ENCODE data around the gene ACMSD. TPM values are rescaled to one million over a fixed set of nuclear protein-coding genes. Genes with fewer than 3 reads are reported as not detected.

Gene ACMSD
- total and polyA plus RNA-seq, 9 of the 15 experiments (the other 6 are each of a cell fraction or from before 2014, with no cell fraction given): not detected

DNA sequence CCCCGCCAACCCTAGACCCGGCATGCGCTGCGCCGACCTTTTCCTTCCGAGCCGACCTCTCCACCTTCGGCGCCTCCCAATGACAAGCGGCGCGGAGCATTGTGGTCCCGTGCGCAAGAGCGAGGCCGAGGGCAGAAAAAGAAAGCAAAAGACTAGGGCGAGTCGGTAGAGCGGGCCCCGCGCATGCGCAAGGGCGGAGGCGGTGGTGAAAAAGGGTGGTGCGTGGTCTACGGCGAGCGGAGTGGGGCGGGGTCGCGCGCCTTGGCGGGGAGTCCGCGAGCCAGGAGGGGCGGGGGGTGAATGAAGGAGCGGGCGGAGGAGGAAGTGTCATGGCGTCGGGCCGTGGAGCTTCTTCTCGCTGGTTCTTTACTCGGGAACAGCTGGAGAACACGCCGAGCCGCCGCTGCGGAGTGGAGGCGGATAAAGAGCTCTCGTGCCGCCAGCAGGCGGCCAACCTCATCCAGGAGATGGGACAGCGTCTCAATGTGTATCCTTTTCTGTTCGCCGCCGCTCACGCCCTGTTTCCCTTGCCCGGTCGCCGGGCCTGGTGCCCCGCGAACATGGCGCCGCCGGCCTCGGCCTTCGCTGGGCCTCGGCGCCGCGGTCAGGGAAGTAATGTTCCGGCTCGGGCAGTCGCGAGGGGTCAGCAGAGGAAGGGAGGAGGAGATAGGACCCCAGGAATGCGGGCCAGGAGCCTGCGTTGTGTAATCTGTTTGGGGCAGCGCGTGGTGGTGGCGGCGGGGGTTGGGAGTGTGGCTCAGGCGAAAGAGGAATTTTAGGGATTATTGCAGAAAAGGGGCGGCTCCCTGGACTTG is 80.3 kb downstream of the ACMSD start, which contains the start of gene CCNT2 (continued):
- TF ChIP-seq, protein P1, sequence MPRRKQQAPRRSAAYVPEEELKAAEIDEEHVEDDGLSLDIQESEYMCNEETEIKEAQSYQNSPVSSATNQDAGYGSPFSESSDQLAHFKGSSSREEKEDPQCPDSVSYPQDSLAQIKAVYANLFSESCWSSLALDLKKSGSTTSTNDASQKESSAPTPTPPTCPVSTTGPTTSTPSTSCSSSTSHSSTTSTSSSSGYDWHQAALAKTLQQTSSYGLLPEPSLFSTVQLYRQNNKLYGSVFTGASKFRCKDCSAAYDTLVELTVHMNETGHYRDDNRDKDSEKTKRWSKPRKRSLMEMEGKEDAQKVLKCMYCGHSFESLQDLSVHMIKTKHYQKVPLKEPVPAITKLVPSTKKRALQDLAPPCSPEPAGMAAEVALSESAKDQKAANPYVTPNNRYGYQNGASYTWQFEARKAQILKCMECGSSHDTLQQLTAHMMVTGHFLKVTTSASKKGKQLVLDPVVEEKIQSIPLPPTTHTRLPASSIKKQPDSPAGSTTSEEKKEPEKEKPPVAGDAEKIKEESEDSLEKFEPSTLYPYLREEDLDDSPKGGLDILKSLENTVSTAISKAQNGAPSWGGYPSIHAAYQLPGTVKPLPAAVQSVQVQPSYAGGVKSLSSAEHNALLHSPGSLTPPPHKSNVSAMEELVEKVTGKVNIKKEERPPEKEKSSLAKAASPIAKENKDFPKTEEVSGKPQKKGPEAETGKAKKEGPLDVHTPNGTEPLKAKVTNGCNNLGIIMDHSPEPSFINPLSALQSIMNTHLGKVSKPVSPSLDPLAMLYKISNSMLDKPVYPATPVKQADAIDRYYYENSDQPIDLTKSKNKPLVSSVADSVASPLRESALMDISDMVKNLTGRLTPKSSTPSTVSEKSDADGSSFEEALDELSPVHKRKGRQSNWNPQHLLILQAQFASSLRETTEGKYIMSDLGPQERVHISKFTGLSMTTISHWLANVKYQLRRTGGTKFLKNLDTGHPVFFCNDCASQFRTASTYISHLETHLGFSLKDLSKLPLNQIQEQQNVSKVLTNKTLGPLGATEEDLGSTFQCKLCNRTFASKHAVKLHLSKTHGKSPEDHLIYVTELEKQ (CRISPR knock-in tag; IDR thresholded peaks at IDR 0.05): no peak
- TF ChIP-seq ZNF586 (CRISPR knock-in tag; conservative IDR thresholded peaks at IDR 0.05) (no peak), EWSR1 (IDR thresholded peaks at IDR 0.05; ENCODE audit: borderline replicate concordance, low read depth, partially characterized antibody) (no peak), CCNT2 (IDR thresholded peaks at IDR 0.05; ENCODE audit: borderline replicate concordance, extremely low read depth, insufficient read length, low read depth, low read length) (no peak), ETS2 (tag; IDR thresholded peaks at IDR 0.05; ENCODE audit: borderline replicate concordance, poor library complexity, severe bottlenecking) (no peak), TAL1 (IDR thresholded peaks at IDR 0.05) (no peak), TEAD1 (CRISPR knock-in tag; IDR thresholded peaks at IDR 0.05) (peak in 1 of 2 experiments; percentile 86; a peak in 1 of 4 replicates), PHF20 (IDR thresholded peaks at IDR 0.05; ENCODE audit: partially characterized antibody) (peak; percentile 18), MEF2A (IDR thresholded peaks at IDR 0.05; ENCODE audit: control insufficient read depth, low read depth, low read length) (no peak), C11orf30 (IDR thresholded peaks at IDR 0.05; ENCODE audit: low read depth) (peak; percentile 81)
- TF ChIP-seq, protein P2, sequence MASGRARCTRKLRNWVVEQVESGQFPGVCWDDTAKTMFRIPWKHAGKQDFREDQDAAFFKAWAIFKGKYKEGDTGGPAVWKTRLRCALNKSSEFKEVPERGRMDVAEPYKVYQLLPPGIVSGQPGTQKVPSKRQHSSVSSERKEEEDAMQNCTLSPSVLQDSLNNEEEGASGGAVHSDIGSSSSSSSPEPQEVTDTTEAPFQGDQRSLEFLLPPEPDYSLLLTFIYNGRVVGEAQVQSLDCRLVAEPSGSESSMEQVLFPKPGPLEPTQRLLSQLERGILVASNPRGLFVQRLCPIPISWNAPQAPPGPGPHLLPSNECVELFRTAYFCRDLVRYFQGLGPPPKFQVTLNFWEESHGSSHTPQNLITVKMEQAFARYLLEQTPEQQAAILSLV (tag; IDR thresholded peaks at IDR 0.05): no peak
- TF ChIP-seq, protein P3, sequence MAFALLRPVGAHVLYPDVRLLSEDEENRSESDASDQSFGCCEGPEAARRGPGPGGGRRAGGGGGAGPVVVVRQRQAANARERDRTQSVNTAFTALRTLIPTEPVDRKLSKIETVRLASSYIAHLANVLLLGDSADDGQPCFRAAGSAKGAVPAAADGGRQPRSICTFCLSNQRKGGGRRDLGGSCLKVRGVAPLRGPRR (CRISPR knock-in tag; IDR thresholded peaks at IDR 0.05): no peak
- TF ChIP-seq, protein P4, sequence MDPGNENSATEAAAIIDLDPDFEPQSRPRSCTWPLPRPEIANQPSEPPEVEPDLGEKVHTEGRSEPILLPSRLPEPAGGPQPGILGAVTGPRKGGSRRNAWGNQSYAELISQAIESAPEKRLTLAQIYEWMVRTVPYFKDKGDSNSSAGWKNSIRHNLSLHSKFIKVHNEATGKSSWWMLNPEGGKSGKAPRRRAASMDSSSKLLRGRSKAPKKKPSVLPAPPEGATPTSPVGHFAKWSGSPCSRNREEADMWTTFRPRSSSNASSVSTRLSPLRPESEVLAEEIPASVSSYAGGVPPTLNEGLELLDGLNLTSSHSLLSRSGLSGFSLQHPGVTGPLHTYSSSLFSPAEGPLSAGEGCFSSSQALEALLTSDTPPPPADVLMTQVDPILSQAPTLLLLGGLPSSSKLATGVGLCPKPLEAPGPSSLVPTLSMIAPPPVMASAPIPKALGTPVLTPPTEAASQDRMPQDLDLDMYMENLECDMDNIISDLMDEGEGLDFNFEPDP (CRISPR knock-in tag; IDR thresholded peaks at IDR 0.05): no peak
- TF ChIP-seq, protein P5, sequence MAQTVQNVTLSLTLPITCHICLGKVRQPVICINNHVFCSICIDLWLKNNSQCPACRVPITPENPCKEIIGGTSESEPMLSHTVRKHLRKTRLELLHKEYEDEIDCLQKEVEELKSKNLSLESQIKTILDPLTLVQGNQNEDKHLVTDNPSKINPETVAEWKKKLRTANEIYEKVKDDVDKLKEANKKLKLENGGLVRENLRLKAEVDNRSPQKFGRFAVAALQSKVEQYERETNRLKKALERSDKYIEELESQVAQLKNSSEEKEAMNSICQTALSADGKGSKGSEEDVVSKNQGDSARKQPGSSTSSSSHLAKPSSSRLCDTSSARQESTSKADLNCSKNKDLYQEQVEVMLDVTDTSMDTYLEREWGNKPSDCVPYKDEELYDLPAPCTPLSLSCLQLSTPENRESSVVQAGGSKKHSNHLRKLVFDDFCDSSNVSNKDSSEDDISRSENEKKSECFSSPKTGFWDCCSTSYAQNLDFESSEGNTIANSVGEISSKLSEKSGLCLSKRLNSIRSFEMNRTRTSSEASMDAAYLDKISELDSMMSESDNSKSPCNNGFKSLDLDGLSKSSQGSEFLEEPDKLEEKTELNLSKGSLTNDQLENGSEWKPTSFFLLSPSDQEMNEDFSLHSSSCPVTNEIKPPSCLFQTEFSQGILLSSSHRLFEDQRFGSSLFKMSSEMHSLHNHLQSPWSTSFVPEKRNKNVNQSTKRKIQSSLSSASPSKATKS (CRISPR knock-in tag; IDR thresholded peaks at IDR 0.05): no peak
